HG03575 (cell line): ENCODE results near the gene ACAP2.

Experiments used
- ATAC-seq: cut with Tn5 transposase; IDR thresholded peaks from one replicate; pipeline ENCODE4 v1.9.1; 2021; ENCODE audit not compliant: unreplicated experiment, insufficient number of reproducible peaks, low FRiP score; ENCODE audit errors: extremely low read depth

The ACAP2 gene

DNA sequence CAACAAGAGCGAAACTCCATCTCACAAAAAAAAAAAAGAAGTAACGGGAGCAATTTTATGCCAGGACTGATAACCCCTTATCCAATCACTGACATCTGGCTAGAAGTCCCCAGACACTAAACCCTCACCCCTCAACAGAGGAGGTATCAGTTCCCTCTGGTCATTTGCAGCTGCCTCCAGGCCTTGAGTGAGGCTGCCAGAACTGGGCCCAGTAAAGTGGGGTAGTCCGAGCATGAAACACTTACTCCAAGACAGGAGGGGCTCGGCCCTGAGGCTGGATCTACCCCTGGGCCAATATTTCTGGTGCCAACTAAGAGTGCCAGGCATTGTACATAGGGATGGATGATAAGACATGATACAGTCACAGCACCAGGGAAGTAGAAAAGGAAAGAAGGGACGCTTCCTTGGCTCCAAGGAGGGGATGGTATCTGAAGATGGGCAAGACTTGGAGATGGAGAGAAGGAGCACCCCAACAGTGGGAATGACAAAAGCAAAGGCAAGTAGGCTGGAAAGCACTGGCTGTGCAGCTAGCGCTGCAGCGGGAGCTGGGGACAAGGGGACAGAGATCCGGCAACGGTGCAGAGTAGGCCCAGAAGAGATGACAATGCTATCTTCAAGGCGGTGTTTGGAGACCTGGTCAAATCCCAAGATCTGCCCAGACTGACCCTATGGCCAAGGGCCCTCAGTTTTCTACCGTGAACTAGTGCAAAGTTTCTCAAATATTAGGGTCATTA is 174.1 kb downstream of the ACAP2 start:
- no peak for ATAC-seq

DNA sequence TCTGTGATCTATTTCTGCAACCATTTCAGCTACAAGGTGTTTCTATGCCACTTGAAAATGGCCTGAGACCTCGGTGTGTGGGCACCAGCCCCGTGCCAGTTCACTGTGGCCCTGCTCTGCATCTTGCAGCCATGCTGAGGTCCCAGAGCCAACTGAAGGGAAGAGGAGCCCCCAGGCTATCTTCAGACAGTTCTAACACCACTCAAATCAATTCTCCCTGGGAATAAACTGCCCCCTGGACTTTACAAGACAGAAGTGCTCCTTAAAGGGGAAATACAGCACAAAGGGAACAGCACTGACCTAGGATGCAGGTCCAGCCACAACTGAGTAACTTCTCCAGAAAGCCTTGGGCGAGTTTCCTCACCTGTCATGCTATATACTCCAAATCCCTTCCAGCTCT is 175.7 kb downstream of the ACAP2 start:
- no peak for ATAC-seq

DNA sequence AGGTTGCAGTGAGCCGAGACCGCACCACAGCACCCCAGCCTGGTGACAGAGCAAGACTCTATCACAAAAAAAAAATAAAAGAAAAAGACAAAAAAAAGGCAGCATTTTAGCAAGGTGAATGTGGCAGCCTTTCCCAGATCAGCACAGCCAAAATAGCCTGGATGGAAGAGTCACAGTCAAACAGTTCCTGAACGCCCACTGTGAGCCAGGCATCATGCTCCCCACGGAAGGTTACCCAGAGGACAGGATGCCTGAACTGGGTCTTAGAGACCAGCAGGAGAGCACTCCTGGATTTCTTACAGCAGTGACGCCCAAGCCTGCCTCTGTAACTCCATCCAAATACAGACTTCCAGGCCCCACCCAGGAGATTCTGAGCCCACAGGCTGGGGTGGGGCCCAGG is 176.4 kb downstream of the ACAP2 start:
- no peak for ATAC-seq

DNA sequence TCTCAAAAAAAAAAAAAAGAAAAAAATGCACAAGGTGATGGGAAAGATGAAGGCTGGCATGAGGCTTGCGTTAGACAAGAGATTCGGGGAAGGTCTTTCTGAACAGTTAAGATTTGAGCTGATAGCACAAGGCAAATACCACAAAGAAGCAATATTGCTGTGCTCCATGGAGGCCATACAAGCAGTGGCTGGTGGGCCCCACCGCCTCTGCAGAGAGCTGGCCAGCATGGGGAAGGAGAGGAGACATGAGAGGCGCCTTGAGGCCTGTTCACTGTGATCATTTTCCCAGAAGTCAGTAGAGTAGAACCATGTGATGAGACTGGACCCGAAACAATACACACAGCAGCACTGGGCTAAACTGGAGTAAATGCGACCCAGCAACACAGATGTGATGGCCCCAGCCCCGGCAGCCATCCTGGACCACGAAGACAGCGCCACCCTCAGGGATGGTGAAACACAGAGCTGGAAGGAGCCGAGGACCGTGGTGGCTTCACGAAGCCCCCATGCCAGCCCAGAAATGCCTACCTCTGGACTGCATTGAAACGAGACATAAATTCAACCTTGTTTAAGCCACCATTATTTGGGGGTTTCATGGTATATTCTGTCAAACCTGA is 177.3 kb downstream of the ACAP2 start:
- ATAC-seq = no peak

DNA sequence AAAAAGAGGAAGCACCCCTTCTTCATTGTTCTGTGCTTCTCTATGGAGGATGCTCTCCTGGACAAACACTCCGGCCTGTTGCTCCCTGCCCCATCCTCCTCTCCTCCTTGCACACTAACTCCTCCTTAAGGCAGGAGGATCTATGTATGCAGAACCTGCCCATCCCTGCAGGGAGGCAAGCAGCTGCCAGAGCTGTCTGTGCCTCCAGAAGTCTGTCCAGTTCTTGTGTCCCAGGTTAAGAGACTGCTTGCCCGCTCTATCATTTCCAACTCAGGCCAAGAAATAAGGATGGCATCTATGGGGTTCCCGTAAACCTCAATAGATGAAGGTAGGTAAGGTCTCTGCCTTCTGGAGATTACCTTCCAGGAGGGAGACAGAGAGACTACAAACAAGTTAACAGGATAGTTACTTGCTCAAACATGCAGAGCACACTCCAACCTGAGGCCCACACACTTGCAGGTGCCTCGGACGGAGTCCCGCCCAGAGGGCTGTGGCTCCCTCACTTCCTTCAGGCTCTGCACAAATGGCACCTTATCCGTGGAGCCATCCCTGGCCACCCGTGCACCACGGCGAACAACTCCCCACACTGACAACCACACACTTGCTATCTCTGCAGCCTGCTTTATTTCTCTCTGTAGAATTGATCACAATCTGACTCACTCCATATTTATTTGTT is 178.8 kb downstream of the ACAP2 start:
- no peak for ATAC-seq

DNA sequence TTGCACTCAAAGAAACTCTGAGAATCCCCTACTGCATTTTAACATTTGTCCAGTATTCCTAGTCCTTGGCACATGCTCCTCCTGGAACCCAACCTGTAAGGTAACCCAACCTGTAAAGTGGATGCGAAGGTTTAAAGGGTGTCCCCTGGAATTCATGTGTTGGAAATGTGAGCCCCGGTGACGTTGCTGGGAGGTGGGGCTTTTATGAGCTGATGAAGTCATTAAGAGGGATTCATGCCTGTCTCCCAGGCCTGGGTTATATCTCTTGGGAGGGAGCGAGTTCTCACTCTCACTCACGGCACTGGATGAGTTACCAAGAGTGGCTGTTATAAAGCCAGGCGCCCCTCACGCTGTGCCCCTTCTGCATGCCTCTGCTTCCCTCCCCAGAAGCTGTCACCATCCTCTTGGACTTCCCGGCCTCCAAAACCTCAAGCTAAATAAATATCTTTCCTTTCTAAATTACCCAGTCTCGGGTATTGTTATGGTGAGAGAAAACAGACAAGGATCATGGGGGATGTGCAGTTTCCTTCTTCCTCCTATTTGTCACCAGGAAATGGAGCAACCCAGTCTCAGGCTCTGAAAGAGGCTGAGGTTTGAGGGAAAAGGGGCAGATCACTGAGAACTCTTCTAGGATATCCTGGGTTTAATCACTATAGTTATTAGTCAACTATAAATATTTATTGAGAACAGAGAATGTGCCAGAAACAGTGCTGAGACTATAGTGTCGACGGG is 179.5 kb downstream of the ACAP2 start:
- no peak for ATAC-seq

DNA sequence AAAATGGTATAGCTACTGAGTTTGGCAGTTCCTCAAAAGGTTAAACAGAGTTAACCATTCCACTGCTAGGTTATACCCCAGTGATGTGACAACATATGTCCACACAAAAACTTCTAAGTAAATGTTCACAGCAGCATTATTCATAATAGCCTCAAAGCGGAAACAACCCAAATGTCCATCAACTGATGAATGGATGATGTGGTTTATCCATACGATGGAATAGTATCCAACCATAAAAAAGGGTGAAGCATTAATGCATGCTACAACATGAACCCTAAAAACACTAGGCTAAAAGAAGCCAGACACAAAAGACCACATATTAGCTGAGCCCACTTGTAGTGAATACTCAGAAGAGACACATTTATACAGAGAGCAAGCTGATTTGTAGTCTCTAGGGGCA is 180.9 kb downstream of the ACAP2 start:
- ATAC-seq = no peak

DNA sequence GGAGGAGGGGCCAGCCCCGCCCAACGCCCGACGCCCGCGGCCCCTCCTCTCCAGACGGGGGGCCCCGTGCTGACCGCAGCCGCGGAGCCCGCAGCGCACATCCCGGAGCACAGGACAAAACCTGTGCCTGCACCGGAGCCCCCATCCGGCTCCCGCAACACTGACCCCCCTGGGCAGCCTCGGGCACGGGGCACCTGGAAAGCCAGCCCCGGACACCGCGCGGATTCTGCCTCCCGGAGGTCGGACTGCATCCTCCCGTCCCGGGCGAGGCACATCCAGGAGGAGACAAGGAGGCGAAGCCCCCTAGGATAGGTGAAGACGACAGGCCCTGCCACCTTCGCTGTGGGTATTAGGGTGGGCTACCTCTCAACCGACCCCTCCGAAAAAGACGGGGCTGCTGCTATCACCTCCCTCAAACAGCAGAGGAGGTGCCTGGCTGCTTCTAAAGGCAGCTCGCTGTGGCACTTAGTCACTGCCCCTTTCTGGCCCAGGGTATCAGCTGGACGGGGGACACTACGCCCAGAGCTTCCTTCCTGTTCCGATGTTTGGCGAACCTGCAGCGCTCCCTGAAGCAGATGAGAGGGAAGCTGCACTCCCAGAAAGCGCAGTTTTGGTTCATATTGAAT is 182.4 kb downstream of the ACAP2 start:
- ATAC-seq = peak; percentile 7

DNA sequence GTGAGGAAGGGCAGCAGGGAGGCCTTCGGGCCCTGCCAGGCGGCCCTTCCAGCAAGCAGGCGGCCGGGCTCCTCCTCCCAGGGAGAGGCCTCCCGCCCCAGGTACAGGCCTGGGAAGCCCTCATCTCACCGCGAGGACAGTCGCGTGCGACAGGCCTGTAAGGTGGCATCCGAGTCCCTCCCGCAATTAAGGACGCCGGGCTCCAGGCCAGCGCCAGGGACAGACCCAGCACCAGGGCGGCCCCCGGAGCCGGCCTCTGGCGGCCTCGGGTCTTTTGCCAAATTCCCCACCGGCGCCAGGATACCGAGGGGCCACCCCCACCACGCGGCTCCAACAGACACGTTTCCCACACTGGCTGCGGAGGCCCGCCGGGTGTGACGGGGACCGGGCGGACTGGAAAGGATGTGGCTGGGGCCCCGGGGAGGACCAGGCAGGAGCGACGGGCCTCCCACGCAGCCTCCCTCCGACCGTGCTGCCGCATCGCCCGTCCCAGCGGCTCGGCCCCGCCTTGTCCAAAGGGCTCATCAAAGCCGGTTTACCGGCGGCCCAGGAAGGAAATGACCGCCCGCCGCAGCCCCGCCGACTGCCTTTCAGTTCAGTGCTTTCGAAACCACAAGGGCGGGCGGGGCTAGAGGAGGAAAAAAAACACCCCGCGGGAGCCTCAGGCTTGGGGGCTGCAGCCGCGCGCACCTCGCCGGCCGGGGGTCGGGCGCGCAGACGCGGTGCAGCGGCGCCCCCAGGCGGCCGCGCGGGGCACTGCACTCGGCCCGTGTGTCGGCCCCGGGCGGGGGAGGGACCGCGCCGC is 183.1 kb downstream of the ACAP2 start:
- peak; percentile 31 for ATAC-seq

DNA sequence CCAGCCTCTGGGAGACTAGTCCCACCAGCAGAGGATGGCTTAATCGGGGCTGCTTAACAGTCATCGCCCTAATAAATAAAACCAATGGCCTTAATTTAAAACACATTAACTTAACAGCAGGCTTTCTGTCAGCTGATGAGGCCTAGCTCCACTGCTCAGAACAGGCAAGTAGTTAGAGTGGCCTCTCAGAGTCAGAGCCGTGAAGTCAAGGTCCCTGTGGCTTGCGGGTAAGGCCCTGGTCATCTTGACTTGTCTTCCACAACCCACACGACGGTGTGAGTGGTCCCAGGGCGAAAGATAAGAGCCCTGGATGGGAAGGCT is 183.7 kb downstream of the ACAP2 start:
- no peak for ATAC-seq

DNA sequence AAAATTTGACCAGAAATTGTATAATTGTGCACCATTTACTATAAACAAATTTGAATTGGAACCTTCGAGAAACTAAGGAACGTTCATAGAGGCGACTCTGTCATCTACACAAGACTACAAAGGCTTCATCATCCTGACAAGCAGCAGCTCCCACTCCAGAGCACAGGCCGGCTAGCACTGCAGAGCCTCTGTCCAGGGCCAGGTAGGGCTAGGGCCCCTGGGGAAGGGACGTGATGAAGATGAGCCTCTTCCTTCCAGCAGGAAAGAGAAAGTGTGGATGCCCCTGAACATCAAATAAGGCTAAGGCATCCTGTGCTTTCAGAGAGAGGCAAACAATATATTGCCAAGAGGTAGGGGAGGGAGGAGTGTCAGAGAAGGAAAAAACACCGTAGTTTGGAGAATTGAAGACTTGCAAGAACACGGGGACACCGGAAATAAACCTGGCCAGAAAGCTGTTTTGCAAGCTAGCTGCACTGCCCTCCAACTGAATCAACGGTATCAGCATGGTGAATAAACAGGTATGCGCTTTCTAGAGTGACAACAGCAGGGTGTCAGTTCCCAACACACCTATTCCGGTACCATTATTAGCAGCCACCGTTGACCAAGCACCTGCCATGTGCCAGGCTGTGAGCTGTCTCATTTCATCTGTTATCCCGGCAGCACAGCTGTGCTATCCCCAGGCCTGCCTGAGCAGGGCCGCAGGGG is 184.2 kb downstream of the ACAP2 start:
- ATAC-seq = no peak

DNA sequence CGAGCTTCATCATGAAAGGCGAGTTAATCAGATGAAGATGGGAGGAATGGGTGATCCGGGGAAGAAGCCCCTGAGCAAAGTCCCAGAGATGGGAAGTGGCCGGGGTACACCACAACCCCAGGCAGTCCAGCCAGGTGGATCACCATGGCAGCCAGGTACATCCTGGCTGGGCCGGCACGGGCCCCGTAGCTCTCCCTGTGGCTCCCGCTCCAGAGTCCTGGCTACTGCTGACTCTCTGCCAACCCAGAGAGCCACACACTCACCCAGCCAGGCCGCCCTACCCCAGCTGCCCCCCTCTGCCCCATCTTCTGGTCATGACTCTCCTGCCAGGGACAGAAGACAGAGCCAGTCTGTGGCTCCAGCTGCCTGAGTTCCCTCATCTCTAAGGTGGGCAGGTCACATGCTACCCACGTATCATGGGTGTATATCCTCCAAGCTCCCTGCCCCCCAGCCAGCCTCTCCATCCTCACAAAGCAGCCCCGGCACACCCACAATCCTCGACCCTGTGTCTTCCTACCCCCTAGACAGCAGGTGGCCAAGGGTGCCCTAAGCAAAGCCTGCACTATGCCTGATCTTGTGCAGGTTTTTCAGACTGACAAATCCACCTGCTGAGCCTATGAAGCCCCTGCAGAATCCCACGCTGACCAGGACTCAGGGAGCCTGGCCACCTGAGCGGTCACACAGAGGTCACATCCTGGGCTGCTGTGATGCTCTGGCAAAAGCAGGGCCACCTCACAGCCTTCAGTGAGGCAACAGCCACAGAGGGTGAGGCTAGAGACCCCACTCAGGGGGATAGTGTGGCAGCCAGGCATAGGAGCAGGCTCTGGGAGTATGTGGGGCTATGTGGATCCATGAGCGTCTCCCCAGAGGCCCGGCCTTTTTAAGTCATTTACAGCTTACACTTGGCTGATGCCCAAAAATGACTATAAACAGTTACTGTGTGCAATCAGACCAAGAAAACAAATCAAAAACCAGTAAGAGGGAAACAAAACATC is 185.1 kb downstream of the ACAP2 start:
- ATAC-seq = no peak

DNA sequence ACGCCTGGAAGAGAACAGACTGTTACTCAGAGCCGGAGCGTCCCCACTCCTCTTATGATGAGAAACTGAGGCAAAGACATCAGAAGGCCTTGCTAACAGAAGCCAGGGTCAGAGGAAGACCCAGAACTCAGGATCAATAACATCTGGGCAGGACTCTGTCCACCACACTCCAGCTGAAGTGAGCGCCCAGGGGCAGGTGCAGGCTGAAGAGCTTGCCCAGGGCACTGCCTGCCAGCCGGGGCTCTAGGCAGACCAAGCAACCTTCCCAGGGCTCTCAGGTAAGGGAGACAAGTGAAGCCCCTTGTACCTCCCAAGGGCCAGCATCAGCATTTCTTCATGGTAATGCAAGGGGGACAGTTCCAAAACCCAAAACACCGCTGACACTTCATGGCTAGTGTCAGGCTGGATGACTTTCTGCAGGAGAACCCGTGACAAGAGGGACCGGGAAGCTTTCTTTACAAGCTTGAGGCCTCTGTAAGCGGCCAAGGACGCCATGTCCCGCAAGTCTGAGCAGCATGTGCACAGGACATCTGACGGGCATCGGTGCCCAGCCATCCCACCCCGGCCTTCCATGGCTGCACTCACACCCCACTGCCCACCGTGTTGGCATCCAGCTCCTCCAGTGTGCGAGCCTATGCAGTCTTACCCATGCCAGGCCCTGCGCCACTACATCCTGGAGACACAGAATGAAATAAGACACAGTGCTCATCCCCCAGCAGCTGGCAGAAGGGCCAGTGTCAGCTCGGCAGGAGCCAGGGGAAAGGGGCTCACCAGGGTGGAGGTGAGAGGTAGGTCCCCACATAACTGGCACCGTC is 186.0 kb downstream of the ACAP2 start:
- no peak for ATAC-seq

DNA sequence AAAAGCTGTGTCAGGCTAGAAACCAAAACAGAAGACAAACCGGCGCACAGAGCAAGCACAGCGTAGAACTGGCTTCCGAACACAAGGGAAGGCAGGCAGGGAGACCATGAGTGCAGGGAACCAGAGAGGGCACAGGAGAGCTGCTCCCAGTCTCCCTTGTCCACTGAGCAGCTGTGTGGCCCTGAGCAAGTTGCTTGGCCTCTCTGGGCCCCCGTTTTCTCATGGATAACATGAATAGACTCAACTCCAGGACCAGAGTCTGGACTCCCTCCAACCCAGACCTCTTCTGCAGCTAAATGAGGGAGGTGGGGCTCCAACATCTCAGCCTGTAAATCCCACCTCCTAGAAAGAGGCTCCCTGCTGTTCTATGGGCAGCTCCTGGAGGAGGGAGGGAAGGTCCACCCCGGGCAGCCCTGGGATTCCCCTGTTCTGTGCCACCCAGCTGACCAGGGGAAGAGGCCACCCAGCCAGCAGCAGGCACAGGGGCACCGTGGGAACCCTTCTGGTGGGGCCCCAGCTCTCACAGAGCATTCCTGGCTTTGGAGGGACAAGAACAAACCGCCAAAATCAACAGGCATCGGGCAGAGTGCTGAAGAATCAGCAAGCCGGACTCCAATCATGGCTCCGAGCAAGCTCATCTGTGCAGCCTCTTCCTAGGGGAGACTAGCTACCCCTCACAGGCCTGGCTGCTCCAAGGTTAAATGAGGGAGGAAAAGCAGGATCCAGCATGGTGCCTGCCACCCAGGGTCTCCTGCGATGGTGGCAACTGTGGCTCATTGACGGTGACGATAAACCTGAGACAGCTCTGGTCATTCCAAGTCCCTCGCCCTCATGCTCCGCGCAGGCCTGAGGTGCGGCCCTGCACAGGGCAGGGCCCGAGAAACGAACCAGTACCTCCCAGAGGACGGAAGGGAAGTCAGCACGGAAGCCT is 187.0 kb downstream of the ACAP2 start:
- no peak for ATAC-seq

DNA sequence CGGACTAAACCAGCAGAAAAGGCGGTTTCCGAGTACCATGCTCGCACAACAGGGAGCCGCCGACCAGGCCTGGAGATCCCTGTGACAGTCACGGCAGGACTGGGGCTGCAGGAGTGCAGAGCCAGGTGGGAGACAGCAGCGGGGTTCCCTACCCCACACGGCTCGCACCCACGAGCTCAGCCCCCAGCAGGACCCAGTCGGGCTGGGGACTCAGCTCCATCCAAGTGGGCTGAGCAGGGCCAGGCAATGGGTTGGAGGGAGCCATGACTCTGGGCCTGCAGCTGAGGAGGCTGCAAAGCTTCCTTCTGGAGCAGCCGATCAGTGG is 187.7 kb downstream of the ACAP2 start:
- no peak for ATAC-seq
